Activated CD8-positive, alpha-beta memory T cell treated with anti-CD3 and anti-CD28 coated beads, Interleukin-2, amount 50 U/mL, for 1 hour (primary cell): ENCODE data around the gene PPP2R5C.

Experiments used
- DNase-seq: peaks from one replicate; pipeline ENCODE4 v3.0.0-alpha.2; 2020; ENCODE audit errors: extremely low read depth

The PPP2R5C gene

GRCh38 chr14:101865288-101865687 lies 103.8 kb downstream of the PPP2R5C start:
- DNase-seq, result no peak

- no peak for DNase-seq
These were observed 106.3 kb downstream of the PPP2R5C start for GRCh38 chr14:101867854-101868253.

- DNase-seq, result no peak
These were observed 107.7 kb downstream of the PPP2R5C start for GRCh38 chr14:101869217-101869616.

- DNase-seq, result no peak
These were observed 108.9 kb downstream of the PPP2R5C start for GRCh38 chr14:101870273-101870939.

GRCh38 chr14:101872346-101872745 lies 110.8 kb downstream of the PPP2R5C start:
- DNase-seq, result no peak

- DNase-seq, result no peak
These were observed 111.7 kb downstream of the PPP2R5C start for GRCh38 chr14:101873076-101873825.

- no peak for DNase-seq
These were observed 112.5 kb downstream of the PPP2R5C start for GRCh38 chr14:101873991-101874390.

- no peak for DNase-seq
These were observed 113.7 kb downstream of the PPP2R5C start for GRCh38 chr14:101875041-101875726.

GRCh38 chr14:101875727-101876554 lies 114.4 kb downstream of the PPP2R5C start:
- DNase-seq, result no peak

GRCh38 chr14:101876555-101876938 lies 115.0 kb downstream of the PPP2R5C start:
- peak; percentile 35 for DNase-seq

- no peak for DNase-seq
These were observed 116.3 kb downstream of the PPP2R5C start for GRCh38 chr14:101877766-101878165.

GRCh38 chr14:101878211-101878821 lies 116.8 kb downstream of the PPP2R5C start:
- no peak for DNase-seq

- DNase-seq, result no peak
These were observed 117.5 kb downstream of the PPP2R5C start for GRCh38 chr14:101878822-101879528.

- DNase-seq, result no peak
These were observed 118.2 kb downstream of the PPP2R5C start for GRCh38 chr14:101879529-101880336.

- no peak for DNase-seq
These were observed 119.9 kb downstream of the PPP2R5C start for GRCh38 chr14:101881426-101881825.

GRCh38 chr14:101882141-101882935 lies 120.8 kb downstream of the PPP2R5C start:
- no peak for DNase-seq

GRCh38 chr14:101884089-101884933 lies 122.8 kb downstream of the PPP2R5C start:
- no peak for DNase-seq

- DNase-seq, result no peak
These were observed 123.5 kb downstream of the PPP2R5C start for GRCh38 chr14:101884934-101885576.
